Measurements from ENCODE around the gene VWA8. TPM values are rescaled to one million over a fixed set of nuclear protein-coding genes. Genes with fewer than 3 reads are reported as not detected.

The VWA8 gene
- total and polyA plus RNA-seq, 4 donors = 9.8 to 35.7 (median 18.5) TPM

GRCh38 chr13:41613984-41614661, 346.8 kb downstream of the VWA8 start:
- peaks cover 7% of the 10 kb centered on the region for H3K4me1 ChIP-seq (ENCODE audit: control insufficient read depth, insufficient read depth, low read length)
- no peak overlapping the region for H3K4me3 ChIP-seq (ENCODE audit: low read depth, low read length)
- peaks cover 9% of the 10 kb centered on the region for H3K36me3 ChIP-seq (ENCODE audit: control insufficient read depth, insufficient read depth, low read length)
- no peaks in the 10 kb centered on the region for H3K27me3 ChIP-seq (ENCODE audit: control insufficient read depth, insufficient read depth, low read length)
- no peaks in the 10 kb centered on the region for H3K9me3 ChIP-seq (ENCODE audit: control insufficient read depth, insufficient read depth, low read length)
- DNase-seq (ENCODE audit: low read depth in 4 of 6, low spot score in 6 of 6) = peak in 1 of 6 donors; percentile 35
- peak overlapping the region; percentile 60 for H3K27ac ChIP-seq (ENCODE audit: low read depth, low read length)
- 72% methylated on average over 8 of the region's 12 CpGs for WGBS (ENCODE audit: insufficient coverage)

GRCh38 chr13:41613471-41613870, 347.4 kb downstream of the VWA8 start:
- no peak for DNase-seq (ENCODE audit: low read depth in 4 of 6, low spot score in 6 of 6)
- H3K9me3 ChIP-seq (ENCODE audit: control insufficient read depth, insufficient read depth, low read length) = no peaks in the 10 kb centered on the region
- H3K27ac ChIP-seq (ENCODE audit: low read depth, low read length) = peak overlapping the region; percentile 31
- H3K36me3 ChIP-seq (ENCODE audit: control insufficient read depth, insufficient read depth, low read length) = peaks cover 9% of the 10 kb centered on the region
- H3K27me3 ChIP-seq (ENCODE audit: control insufficient read depth, insufficient read depth, low read length) = no peaks in the 10 kb centered on the region
- no CpG with 5 or more reads among the region's 1 CpG for WGBS (ENCODE audit: insufficient coverage)
- H3K4me3 ChIP-seq (ENCODE audit: low read depth, low read length) = no peak overlapping the region
- peaks cover 7% of the 10 kb centered on the region for H3K4me1 ChIP-seq (ENCODE audit: control insufficient read depth, insufficient read depth, low read length)

DNA sequence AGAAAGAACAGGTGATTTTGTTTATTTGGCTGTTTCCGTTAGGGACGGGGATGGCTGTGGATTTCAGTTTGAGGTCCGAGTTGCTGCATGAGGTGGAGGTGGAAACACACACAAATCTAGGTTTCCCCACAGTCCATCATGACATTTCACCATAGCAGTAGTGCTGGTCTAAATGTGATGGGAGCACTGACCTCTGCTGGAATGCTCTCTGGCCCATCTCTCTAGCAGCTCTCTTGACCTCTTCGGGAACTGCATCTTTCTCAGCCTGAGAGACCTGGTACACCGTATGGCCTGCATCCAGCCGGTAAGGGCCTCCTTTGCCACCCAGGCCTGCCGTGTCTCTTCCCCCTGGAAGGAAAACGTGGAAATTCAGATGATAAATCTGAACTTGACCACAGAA, 349.5 kb downstream of the VWA8 start:
- WGBS (ENCODE audit: insufficient coverage) = 92% methylated on average over 3 of the region's 8 CpGs
- Histone ChIP-seq H3K27ac (ENCODE audit: low read depth, low read length) (peak overlapping the region; percentile 22), H3K4me3 (ENCODE audit: low read depth, low read length) (no peak overlapping the region)

DNA sequence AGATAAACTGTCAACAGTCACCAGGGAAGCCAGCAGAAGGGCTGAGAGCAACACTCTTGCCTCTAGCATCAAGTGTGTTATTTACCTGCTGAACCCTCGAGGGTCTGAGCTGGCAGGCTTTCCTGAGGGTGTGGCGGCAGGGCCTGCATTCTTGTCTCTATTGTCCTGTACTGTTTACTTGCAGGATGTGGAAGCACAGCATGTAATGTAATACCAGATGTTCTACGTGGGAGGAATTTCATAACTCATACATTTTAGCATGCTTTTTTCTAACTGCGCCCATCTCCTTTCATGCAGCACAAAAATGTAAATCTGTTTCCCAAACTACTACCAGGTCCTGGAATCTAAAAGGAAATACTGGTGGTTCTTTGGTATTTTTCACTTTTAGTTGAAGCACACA, 350.5 kb downstream of the VWA8 start:
- H3K36me3 ChIP-seq (ENCODE audit: control insufficient read depth, insufficient read depth, low read length) = peaks cover 9% of the 10 kb centered on the region

More for the DNA sequence above, 349.5 kb downstream of the VWA8 start:
- no peaks in the 10 kb centered on the region for H3K27me3 ChIP-seq (ENCODE audit: control insufficient read depth, insufficient read depth, low read length)
- DNase-seq (ENCODE audit: low read depth in 4 of 6, low spot score in 6 of 6) = no peak
- peaks cover 9% of the 10 kb centered on the region for H3K36me3 ChIP-seq (ENCODE audit: control insufficient read depth, insufficient read depth, low read length)
- no peaks in the 10 kb centered on the region for H3K9me3 ChIP-seq (ENCODE audit: control insufficient read depth, insufficient read depth, low read length)
- H3K4me1 ChIP-seq (ENCODE audit: control insufficient read depth, insufficient read depth, low read length) = peaks cover 7% of the 10 kb centered on the region

DNA sequence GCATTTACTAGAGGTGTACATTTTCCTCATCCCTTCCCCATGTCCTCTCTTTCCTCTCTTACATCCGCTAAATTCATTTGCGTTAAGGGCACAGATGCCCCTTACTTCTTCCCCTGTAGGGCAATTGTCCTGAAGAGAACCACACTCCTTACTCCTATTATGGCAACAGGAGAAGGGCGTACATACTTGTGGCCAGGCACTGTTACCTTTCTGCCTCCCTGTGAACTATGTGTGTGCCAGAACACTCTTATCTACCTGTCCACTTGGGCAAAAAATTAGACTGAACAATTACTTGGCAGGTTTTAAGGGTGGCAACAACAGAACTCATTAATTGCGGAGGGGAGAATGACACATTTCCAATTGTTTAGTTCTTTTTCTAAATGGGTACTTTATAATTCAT, 351.1 kb downstream of the VWA8 start:
- no peak overlapping the region for H3K4me3 ChIP-seq (ENCODE audit: low read depth, low read length)
- H3K27me3 ChIP-seq (ENCODE audit: control insufficient read depth, insufficient read depth, low read length) = no peaks in the 10 kb centered on the region
- peak overlapping the region; percentile 36 for H3K27ac ChIP-seq (ENCODE audit: low read depth, low read length)
- DNase-seq (ENCODE audit: low read depth in 4 of 6, low spot score in 6 of 6) = no peak
- 100% methylated on average over 2 of the region's 4 CpGs for WGBS (ENCODE audit: insufficient coverage)
- H3K36me3 ChIP-seq (ENCODE audit: control insufficient read depth, insufficient read depth, low read length) = peaks cover 9% of the 10 kb centered on the region
- peaks cover 7% of the 10 kb centered on the region for H3K4me1 ChIP-seq (ENCODE audit: control insufficient read depth, insufficient read depth, low read length)
- no peaks in the 10 kb centered on the region for H3K9me3 ChIP-seq (ENCODE audit: control insufficient read depth, insufficient read depth, low read length)

More for the DNA sequence above, 350.5 kb downstream of the VWA8 start:
- peaks cover 7% of the 10 kb centered on the region for H3K4me1 ChIP-seq (ENCODE audit: control insufficient read depth, insufficient read depth, low read length)
- H3K9me3 ChIP-seq (ENCODE audit: control insufficient read depth, insufficient read depth, low read length) = no peaks in the 10 kb centered on the region
- H3K27me3 ChIP-seq (ENCODE audit: control insufficient read depth, insufficient read depth, low read length) = no peaks in the 10 kb centered on the region
- H3K27ac ChIP-seq (ENCODE audit: low read depth, low read length) = peak overlapping the region; percentile 36
- WGBS (ENCODE audit: insufficient coverage) = no CpG with 5 or more reads among the region's 4 CpGs
- peak in 1 of 6 donors; percentile 16 for DNase-seq (ENCODE audit: low read depth in 4 of 6, low spot score in 6 of 6)
- no peak overlapping the region for H3K4me3 ChIP-seq (ENCODE audit: low read depth, low read length)

DNA sequence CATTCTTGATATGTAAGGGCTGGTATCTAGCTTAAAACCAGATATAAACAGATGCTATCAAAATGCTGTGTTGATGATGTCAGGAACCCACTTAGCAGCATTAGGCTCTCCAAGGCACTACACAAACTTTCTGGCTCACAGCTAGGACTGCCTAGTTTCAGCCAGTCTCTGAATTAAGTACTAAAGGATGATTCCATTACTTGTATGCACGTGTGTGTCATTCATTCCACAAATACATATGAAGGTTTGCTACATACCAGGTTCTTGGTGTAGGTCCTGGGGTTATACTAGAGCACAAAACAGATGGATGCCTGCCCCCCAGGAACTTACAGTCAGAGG, 352.1 kb downstream of the VWA8 start:
- peaks cover 9% of the 10 kb centered on the region for H3K36me3 ChIP-seq (ENCODE audit: control insufficient read depth, insufficient read depth, low read length)
- no peak overlapping the region for H3K27ac ChIP-seq (ENCODE audit: low read depth, low read length)
- H3K9me3 ChIP-seq (ENCODE audit: control insufficient read depth, insufficient read depth, low read length) = no peaks in the 10 kb centered on the region
- no peaks in the 10 kb centered on the region for H3K27me3 ChIP-seq (ENCODE audit: control insufficient read depth, insufficient read depth, low read length)
- WGBS (ENCODE audit: insufficient coverage) = no CpG with 5 or more reads among the region's 1 CpG
- DNase-seq (ENCODE audit: low read depth in 4 of 6, low spot score in 6 of 6) = no peak
- H3K4me3 ChIP-seq (ENCODE audit: low read depth, low read length) = no peak overlapping the region
- H3K4me1 ChIP-seq (ENCODE audit: control insufficient read depth, insufficient read depth, low read length) = peaks cover 3% of the 10 kb centered on the region

GRCh38 chr13:41608111-41608838, 352.6 kb downstream of the VWA8 start:
- Histone ChIP-seq H3K27me3 (ENCODE audit: control insufficient read depth, insufficient read depth, low read length) (no peaks in the 10 kb centered on the region), H3K27ac (ENCODE audit: low read depth, low read length) (no peak overlapping the region), H3K9me3 (ENCODE audit: control insufficient read depth, insufficient read depth, low read length) (no peaks in the 10 kb centered on the region), H3K4me1 (ENCODE audit: control insufficient read depth, insufficient read depth, low read length) (peaks cover 3% of the 10 kb centered on the region), H3K36me3 (ENCODE audit: control insufficient read depth, insufficient read depth, low read length) (peaks cover 9% of the 10 kb centered on the region), H3K4me3 (ENCODE audit: low read depth, low read length) (no peak overlapping the region)
- WGBS (ENCODE audit: insufficient coverage) = 80% methylated on average over 1 of the region's 5 CpGs
- no peak for DNase-seq (ENCODE audit: low read depth in 4 of 6, low spot score in 6 of 6)

DNA sequence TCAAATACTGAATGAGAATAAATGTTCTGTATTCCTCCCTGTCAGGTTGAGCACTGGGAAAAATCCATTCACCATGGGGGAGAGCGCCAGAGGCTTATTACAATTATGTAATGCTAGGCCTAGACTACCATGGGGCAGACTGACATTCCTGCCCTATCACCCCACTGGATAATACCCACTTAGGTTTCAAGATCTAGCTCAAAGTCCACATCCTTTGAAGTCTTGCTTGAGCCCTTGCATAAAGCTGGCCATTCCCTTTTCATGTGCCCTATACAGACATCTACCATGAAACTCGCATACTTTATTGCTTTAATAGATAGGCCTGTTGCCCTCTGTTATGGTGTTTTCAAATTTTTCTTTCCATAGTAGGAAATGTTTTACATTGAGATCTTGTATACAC, 354.3 kb downstream of the VWA8 start:
- Histone ChIP-seq H3K4me3 (ENCODE audit: low read depth, low read length) (no peak overlapping the region), H3K36me3 (ENCODE audit: control insufficient read depth, insufficient read depth, low read length) (peaks cover 9% of the 10 kb centered on the region)
- no CpG with 5 or more reads among the region's 2 CpGs for WGBS (ENCODE audit: insufficient coverage)

GRCh38 chr13:41605319-41606285, 355.3 kb downstream of the VWA8 start:
- no peak overlapping the region for H3K27ac ChIP-seq (ENCODE audit: low read depth, low read length)
- peaks cover under 1% of the 10 kb centered on the region for H3K36me3 ChIP-seq (ENCODE audit: control insufficient read depth, insufficient read depth, low read length)
- DNase-seq (ENCODE audit: low read depth in 4 of 6, low spot score in 6 of 6) = no peak
- H3K4me3 ChIP-seq (ENCODE audit: low read depth, low read length) = no peak overlapping the region
- 95% methylated on average over 5 of the region's 5 CpGs for WGBS (ENCODE audit: insufficient coverage)
- no peaks in the 10 kb centered on the region for H3K4me1 ChIP-seq (ENCODE audit: control insufficient read depth, insufficient read depth, low read length)
- H3K9me3 ChIP-seq (ENCODE audit: control insufficient read depth, insufficient read depth, low read length) = no peaks in the 10 kb centered on the region
- no peaks in the 10 kb centered on the region for H3K27me3 ChIP-seq (ENCODE audit: control insufficient read depth, insufficient read depth, low read length)

More for the DNA sequence above, 354.3 kb downstream of the VWA8 start:
- peaks cover 3% of the 10 kb centered on the region for H3K4me1 ChIP-seq (ENCODE audit: control insufficient read depth, insufficient read depth, low read length)
- no peak overlapping the region for H3K27ac ChIP-seq (ENCODE audit: low read depth, low read length)
- H3K27me3 ChIP-seq (ENCODE audit: control insufficient read depth, insufficient read depth, low read length) = no peaks in the 10 kb centered on the region
- H3K9me3 ChIP-seq (ENCODE audit: control insufficient read depth, insufficient read depth, low read length) = no peaks in the 10 kb centered on the region
- no peak for DNase-seq (ENCODE audit: low read depth in 4 of 6, low spot score in 6 of 6)

Data from spinal cord (tissue), 10 donors.